Activated CD4-positive, CD25-positive, alpha-beta regulatory T cell (primary cell): Measurements from ENCODE around the gene ATP9A.

Experiments used
- DNase-seq, 4 experiments: peaks; one replicate each; lab custom pipeline; 2025; lab: John Stamatoyannopoulos, UW

Gene ATP9A

DNA sequence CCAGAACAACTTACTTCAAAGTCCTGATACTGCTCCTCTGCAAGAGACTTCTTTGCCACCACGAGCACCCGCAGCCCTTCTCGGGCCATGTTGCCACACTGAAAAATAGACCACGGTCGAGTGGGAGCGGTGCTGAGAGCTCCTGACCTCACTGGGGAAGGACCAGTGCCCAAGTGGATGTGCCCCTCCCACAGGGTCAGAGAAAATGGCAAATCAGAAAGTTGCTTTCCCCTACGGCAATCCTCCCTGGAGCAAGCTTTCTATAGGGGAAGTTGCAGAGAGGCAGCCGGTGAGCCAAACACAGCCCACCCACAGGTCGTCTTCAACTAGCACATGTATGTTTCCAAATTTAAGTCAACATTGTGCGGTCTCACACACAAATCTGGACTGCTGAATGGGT, 140.6 kb downstream of the ATP9A start:
- DNase-seq: no peak

- DNase-seq: no peak
Observed at GRCh38 chr20:51625105-51625504, 143.1 kb downstream of the ATP9A start.

GRCh38 chr20:51624157-51624731, 143.9 kb downstream of the ATP9A start:
- peak in 3 of 4 experiments; percentile 12 to 59 (median 49) for DNase-seq

- no peak for DNase-seq
Observed at GRCh38 chr20:51623255-51623654, 144.9 kb downstream of the ATP9A start.

DNA sequence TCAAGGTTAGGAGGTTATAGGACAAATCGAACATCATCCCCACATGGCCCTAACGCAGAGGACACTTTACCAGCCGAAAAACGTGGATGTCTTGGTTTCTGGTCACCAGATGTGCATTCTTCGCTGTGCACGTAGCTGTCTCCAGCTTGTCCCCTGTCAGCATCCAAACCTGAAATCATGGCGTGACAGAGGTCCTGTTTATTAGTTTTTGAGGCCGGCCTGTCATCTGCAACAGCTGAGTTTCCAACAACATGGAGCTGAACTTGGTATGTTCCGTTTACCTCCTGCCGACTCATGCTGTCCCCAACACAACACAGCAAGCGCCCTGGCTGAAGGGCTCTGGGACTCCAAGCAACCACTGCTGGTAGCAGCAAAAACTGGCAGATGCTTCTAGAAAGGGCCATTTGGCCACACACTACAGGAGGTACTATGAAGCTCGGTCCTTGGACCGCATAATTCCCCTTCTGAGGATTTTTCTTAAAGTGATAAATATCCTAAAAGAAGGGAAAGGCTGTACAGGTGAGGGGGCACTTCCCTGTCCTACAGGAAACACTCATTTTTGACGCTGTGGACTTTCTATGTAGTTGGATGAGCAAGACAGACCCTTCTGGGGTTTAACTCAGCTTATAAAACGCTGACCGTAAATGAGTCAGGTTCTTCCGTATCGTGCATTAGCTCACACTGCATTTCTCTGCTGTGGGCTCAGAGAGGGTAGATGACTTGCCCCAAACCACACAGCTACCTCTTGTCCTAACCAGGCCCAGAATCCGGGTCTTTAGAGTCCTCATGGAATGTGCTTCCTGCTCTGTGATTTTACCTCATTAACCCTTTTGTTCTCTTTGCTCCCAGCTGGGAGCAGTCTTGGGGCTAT, 146.0 kb downstream of the ATP9A start:
- DNase-seq: no peak

GRCh38 chr20:51620432-51620831, 147.8 kb downstream of the ATP9A start:
- no peak for DNase-seq

DNA sequence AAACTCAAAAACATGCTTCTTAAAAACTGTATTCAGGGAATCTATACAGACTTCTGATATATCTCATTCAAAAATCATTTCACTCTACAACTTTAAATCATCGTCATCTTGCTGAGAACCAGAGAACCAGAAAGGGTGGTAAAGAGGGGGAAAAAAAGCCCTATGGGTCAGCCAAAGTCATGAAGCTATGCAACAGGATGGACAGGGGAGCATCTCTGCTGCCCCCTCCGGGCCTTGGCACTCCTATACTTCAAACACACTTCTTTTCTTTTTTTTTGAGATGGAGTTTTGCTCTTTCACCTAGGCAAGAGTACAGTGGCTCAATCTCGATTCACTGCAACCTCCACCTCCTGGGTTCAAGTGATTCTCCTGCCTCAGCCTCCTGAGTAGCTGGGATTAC, 152.1 kb downstream of the ATP9A start:
- DNase-seq: no peak

DNA sequence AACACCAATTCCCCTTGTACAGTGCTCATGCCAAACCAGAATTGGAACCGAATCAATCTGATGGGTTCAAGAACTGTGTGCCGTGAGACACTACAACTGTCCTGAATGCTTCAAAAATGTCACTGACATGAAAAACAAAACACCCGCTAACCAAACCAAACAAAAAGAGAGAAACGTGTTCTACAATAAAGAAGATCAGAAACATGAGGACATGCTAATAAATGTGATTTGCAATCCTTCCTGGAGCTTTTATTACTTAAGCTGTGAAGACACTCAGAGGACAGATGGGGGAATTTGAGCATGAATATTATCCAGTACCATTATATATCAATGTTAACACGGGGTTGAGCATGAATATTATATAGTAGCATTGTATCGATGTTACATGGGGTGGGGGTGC, 153.5 kb downstream of the ATP9A start:
- DNase-seq: no peak

GRCh38 chr20:51613580-51613979, 154.6 kb downstream of the ATP9A start:
- no peak for DNase-seq

- DNase-seq: no peak
Observed at GRCh38 chr20:51612896-51613295, 155.3 kb downstream of the ATP9A start.

- DNase-seq: no peak
Observed at GRCh38 chr20:51611625-51611890, 156.6 kb downstream of the ATP9A start.

- DNase-seq: no peak
Observed at GRCh38 chr20:51610761-51611624, 157.2 kb downstream of the ATP9A start.

DNA sequence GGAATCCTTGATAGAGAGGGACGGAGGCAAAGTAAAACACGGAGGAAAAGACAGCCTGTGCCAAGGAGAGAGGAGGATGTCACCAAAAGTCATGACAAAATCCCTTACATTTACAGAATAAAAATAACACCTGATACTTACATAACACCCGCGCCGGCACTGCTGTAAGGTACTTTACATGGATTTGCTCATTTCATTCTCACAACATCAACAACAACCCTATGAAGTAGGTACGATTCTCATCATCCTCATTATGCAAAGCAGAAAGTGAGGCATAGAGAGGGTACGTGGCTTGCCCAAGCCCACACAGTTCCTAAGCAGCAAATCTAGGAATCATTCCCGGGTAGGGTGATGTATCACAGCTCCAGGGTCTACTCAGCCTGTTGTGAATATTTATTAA, 158.1 kb downstream of the ATP9A start:
- no peak for DNase-seq

DNA sequence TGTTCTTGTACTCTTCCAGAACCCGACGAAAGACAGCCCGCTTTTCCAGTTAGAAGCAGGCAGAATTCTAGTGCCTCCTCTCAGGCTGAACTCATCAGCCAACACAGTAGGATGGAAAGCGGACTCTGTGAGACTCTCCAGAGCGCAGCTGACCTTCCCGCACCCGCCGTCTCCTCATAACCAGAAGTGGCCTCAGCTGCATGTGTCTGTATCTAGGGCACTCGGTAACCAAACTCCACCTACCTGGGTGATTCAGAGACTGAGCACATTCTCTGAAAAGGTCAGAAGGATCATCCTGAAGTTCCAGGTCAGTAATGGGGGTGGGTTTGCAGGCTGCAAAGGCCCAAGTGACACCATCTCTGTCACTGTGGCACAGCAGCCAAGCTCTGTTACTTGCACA, 158.9 kb downstream of the ATP9A start:
- DNase-seq: no peak

DNA sequence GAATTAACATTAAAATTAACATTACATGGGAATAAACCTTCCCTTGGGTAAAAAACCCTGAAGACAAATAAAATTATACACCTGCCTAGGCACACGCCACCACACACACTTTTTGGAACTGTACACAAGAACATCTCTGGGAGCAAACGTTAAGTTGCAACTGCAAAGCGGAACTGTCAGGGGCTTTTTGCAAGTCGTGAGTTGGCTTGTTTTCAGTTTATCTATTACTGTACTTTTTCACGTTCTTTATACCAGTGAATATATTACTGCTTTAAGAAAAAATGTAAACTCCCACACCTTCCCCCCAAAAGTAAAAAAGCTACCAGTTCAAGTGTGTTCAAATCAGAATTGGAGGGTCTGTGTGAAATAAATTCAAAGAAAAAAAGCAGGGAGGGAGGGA, 160.1 kb downstream of the ATP9A start:
- no peak for DNase-seq

DNA sequence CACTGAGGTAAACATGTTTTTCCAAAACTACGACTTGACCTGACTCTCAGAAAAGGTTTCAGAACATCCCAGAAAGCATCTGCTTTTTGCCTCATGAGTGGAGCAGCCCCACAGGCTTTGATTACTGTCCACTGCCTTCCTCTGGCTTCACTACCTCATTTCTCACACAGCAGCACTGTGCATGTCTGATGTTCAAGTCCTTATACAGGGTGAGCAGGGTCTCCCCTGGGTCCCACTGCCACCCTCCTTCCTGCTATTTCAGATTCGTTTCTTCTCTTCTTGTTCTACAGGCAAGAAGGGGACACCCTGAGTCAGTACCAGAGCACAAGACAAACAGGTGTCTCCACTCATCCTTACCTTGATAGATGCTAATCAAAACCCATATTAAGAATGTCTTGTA, 161.0 kb downstream of the ATP9A start:
- DNase-seq: no peak

DNA sequence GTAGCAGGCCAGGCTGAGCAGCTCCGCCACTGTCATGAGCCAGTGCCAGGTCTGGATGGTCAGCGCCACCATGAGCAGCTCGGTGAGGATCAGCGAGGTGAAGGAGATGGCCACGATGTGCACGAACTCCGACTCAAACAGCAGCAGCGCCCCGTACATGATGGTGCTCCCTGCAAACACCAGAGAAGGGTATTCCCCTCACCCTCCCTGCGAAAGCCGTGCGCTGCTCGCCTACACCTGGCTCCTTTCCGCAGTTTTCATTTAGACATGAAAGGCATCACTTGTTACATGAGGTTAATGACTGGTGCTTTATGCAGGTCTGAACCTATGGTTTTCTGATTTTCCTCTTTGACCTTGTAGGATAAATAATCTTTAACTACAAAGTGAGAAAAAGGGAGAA, 163.3 kb downstream of the ATP9A start:
- no peak for DNase-seq

DNA sequence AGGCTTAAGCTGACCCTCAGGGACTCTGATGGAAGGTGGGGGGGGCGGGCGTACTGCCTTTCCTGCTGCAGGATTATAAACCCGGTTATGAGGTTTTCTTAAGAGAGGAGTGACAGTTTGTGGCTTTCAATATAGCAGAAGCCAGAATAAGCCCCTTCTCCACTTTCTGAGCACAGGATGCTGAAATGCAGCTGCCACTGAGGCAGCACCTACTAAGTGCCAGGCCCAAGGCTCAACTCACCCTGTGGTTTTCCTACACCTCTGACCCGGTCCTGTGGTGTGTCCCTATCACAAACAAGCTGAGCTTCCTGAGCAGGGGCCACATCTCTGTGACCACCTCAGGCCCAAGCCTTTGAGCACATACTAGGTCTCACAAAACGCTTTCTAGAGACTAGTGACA, 166.1 kb downstream of the ATP9A start:
- no peak for DNase-seq

DNA sequence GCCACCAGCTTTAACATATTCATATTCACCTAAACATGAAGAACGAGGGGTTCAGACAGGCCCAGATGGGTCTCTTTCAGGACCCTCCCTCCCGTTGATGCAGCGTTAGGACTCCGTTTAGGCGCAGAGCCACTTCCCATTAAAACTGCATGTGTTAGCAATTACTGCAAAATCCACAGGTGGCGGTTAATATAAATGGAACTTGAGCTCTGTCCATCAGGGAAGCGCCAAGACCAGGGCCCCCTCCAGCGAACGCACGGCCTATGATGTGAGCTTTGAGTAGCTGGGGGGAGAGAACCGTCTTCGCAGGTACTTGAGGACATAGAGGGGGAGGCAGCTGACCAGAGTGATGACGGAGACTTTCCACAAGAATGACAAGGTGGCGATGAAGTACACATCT, 167.2 kb downstream of the ATP9A start:
- no peak for DNase-seq

DNA sequence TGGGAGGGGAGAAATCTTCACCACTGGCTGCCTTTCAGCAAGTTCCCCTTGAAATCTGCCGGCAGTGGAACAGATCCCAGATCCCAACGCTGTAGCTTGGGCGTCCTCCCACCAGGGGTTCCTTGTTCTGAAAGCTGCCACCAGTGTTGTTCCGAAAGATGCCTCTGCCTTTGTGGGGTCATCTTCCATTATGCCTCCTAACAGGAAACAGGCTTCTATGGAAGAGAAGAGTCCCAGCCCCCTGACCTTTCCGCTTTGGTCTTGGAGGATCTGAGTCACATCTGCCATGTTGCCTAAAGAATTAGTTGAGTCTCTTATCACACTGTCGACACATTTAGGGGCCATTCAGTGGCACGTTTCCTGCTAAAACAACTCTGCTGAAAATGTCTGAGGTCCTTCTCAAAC, 168.2 kb downstream of the ATP9A start:
- DNase-seq: no peak

- DNase-seq: no peak
Observed at GRCh38 chr20:51598556-51598955, 169.6 kb downstream of the ATP9A start.

DNA sequence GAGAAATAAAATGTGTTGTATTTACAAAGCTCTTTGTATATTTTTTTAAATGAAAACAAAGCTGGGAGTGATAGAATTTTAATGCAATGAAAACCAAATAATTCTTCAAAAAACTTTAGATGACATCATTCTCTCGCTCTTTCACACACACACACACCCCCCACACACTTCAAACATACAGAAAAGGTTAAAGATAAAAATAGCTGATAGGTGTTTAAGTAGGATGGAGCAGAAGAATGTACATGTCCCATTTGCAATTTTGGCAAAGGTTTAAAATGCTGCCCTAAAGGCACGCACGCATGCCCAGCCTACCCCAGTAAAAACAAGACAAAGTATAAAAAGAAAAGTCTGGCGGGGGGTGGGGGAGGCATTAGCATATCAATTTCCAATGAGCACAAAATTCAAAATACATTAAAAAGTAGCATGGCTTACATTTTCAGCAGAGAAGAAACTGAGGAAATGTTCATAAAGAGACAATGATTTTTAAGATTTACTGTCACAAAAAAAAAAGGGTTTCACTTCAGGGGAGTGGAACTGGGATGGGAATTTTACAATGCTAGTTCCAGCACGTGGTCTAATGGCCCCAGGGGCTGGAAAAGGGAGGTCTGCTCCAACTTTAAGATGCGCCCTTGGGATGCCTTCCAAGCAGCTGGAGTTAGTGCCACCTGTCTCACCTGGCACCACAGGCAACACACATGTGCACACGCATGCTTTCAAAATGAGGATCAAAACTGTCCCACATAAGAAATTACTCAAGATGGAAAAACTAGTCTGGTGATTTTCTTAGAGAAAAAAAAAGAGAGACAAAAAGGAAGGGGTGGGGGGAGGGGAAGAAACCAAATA, 170.6 kb downstream of the ATP9A start:
- no peak for DNase-seq
